H9 (cell line): ENCODE measurements around the gene CDADC1. TPM values are rescaled to one million over a fixed set of nuclear protein-coding genes. Genes with fewer than 3 reads are reported as not detected.

ENCODE experiments used
- DNase-seq: peaks from one replicate; pipeline ENCODE4 v3.0.0-alpha.2; 2017
- H2AFZ ChIP-seq: one replicate; pipeline ENCODE4 v1.6.1; 2013; ENCODE audit warnings: mild to moderate bottlenecking, low read length, control low read depth, moderate library complexity
- H2AK5ac ChIP-seq: 2 replicates; pipeline ENCODE4 v1.6.1; 2013; ENCODE audit warnings: low read length, control low read depth, mixed read lengths; ENCODE audit not compliant: insufficient read length
- H2BK120ac ChIP-seq: one replicate; pipeline ENCODE4 v1.6.1; 2013; ENCODE audit warnings: low read depth, mild to moderate bottlenecking, low read length, control low read depth, inconsistent platforms; ENCODE audit not compliant: poor library complexity, severe bottlenecking
- H2BK12ac ChIP-seq: 2 replicates; pipeline ENCODE4 v1.6.1; 2013; ENCODE audit warnings: low read length, control low read depth, mixed read lengths, low read depth; ENCODE audit not compliant: insufficient read length
- H2BK15ac ChIP-seq: 2 replicates; pipeline ENCODE4 v1.6.1; 2013; ENCODE audit warnings: low read depth, low read length, control low read depth
- H2BK20ac ChIP-seq: one replicate; pipeline ENCODE4 v1.6.1; 2013; ENCODE audit warnings: low read depth, mild to moderate bottlenecking, low read length, control low read depth, inconsistent platforms; ENCODE audit not compliant: poor library complexity, severe bottlenecking
- H2BK5ac ChIP-seq: 2 replicates; pipeline ENCODE4 v1.6.1; 2013; ENCODE audit warnings: low read length, control low read depth, mixed read lengths; ENCODE audit not compliant: insufficient read length
- H3K14ac ChIP-seq: 2 replicates; pipeline ENCODE4 v1.6.1; 2013; ENCODE audit warnings: low read length, control low read depth; ENCODE audit not compliant: insufficient read depth
- H3K18ac ChIP-seq: 2 replicates; pipeline ENCODE4 v1.6.1; 2013; ENCODE audit warnings: low read depth, mild to moderate bottlenecking, mixed read lengths, low read length, control low read depth; ENCODE audit not compliant: insufficient read length
- H3K23ac ChIP-seq: 2 replicates; pipeline ENCODE4 v1.6.1; 2013; ENCODE audit warnings: low read length, control low read depth, mixed read lengths, low read depth; ENCODE audit not compliant: insufficient read length
- H3K23me2 ChIP-seq: 2 replicates; pipeline ENCODE4 v1.6.1; 2013; ENCODE audit warnings: low read depth, mild to moderate bottlenecking, mixed read lengths, low read length, control low read depth; ENCODE audit not compliant: insufficient read length, poor library complexity, severe bottlenecking
- H3K27ac ChIP-seq: 2 replicates; pipeline ENCODE4 v1.5.1; 2013; ENCODE audit warnings: low read length, control low read depth, mixed read lengths, low read depth; ENCODE audit not compliant: insufficient read length
- H3K27me3 ChIP-seq: 2 replicates; pipeline ENCODE4 v1.6.1; 2013; ENCODE audit warnings: low read length, control low read depth, inconsistent platforms; ENCODE audit not compliant: insufficient read depth
- H3K4ac ChIP-seq: 2 replicates; pipeline ENCODE4 v1.6.1; 2013; ENCODE audit warnings: low read depth, mild to moderate bottlenecking, control low read depth, inconsistent platforms, low read length, moderate library complexity
- H3K4me1 ChIP-seq: 2 replicates; pipeline ENCODE4 v1.6.1; 2013; ENCODE audit warnings: low read length, control low read depth, inconsistent platforms; ENCODE audit not compliant: insufficient read depth
- H3K4me2 ChIP-seq: 2 replicates; pipeline ENCODE4 v1.6.1; 2013; ENCODE audit warnings: low read length, control low read depth, mixed read lengths; ENCODE audit not compliant: insufficient read length, insufficient read depth
- H3K56ac ChIP-seq: 2 replicates; pipeline ENCODE4 v1.6.1; 2013; ENCODE audit warnings: low read depth, mild to moderate bottlenecking, mixed read lengths, low read length, control low read depth; ENCODE audit not compliant: insufficient read length
- H3K79me1 ChIP-seq: 2 replicates; pipeline ENCODE4 v1.6.1; 2013; ENCODE audit warnings: low read depth, mild to moderate bottlenecking, moderate library complexity, low read length, control low read depth, inconsistent platforms; ENCODE audit not compliant: insufficient read depth, poor library complexity, severe bottlenecking
- H3K79me2 ChIP-seq: 2 replicates; pipeline ENCODE4 v1.6.1; 2013; ENCODE audit warnings: low read length, control low read depth, inconsistent platforms; ENCODE audit not compliant: insufficient read depth
- H3K9ac ChIP-seq: 2 replicates; pipeline ENCODE4 v1.6.1; 2013; ENCODE audit warnings: low read length, control low read depth, mixed read lengths; ENCODE audit not compliant: insufficient read length; ENCODE audit errors: extremely low read depth
- H3K9me3 ChIP-seq: one replicate; pipeline ENCODE4 v1.6.1; 2013; ENCODE audit warnings: low read depth, low read length, inconsistent platforms; ENCODE audit not compliant: control insufficient read depth
- H3T11ph ChIP-seq: one replicate; pipeline ENCODE4 v1.6.1; 2013; ENCODE audit warnings: mild to moderate bottlenecking, low read length, control low read depth, inconsistent platforms
- H4K20me1 ChIP-seq: one replicate; pipeline ENCODE4 v1.6.1; 2013; ENCODE audit not compliant: control insufficient read depth, insufficient read length, insufficient read depth
- H4K5ac ChIP-seq: 2 replicates; pipeline ENCODE4 v1.6.1; 2013; ENCODE audit warnings: low read depth, mild to moderate bottlenecking, mixed read lengths, low read length, control low read depth; ENCODE audit not compliant: insufficient read length
- H4K8ac ChIP-seq: replicated peaks from 2 replicates; pipeline ENCODE4 v1.6.1; 2013; ENCODE audit warnings: low read length, control low read depth, mixed read lengths, low read depth; ENCODE audit not compliant: insufficient read length
- H4K91ac ChIP-seq: 2 replicates; pipeline ENCODE4 v1.6.1; 2013; ENCODE audit warnings: low read depth, mild to moderate bottlenecking, moderate library complexity, mixed read lengths, low read length, control low read depth; ENCODE audit not compliant: insufficient read length
- H3K27ac Mint-ChIP-seq, 3 experiments: 2 replicates in 2 of 3; 3 replicates in 1 of 3; pipeline ENCODE4 v1.8.0; 2020 to 2021; ENCODE audit warnings: mixed read lengths in 3 of 3, mild to moderate bottlenecking in 1 of 3, moderate library complexity in 1 of 3
- H3K27me3 Mint-ChIP-seq: 2 replicates; pipeline ENCODE4 v1.8.0; 2021; ENCODE audit warnings: low read depth, mild to moderate bottlenecking, moderate library complexity, mixed read lengths
- H3K36me3 Mint-ChIP-seq, 3 experiments: 2 replicates in 2 of 3; 3 replicates in 1 of 3; pipeline ENCODE4 v1.8.0; 2020 to 2021; ENCODE audit warnings: low read depth in 3 of 3, mixed read lengths in 3 of 3; ENCODE audit not compliant: insufficient read depth in 1 of 3
- H3K4me1 Mint-ChIP-seq, 2 experiments: 2 replicates each; pipeline ENCODE4 v1.8.0; 2020; ENCODE audit warnings: mixed read lengths in 2 of 2
- H3K4me3 Mint-ChIP-seq, 2 experiments: 2 replicates in 1 of 2; 3 replicates in 1 of 2; pipeline ENCODE4 v1.8.0; 2020 to 2021; ENCODE audit warnings: mild to moderate bottlenecking in 2 of 2, mixed read lengths in 2 of 2, moderate library complexity in 1 of 2
- H3K9me3 Mint-ChIP-seq, 2 experiments: 2 replicates in 1 of 2; 3 replicates in 1 of 2; pipeline ENCODE4 v1.8.0; 2020; ENCODE audit warnings: mild to moderate bottlenecking in 2 of 2, mixed read lengths in 2 of 2, moderate library complexity in 1 of 2
- WGBS: extraction: QIAGEN DNeasy Blood & Tissue Kit; methylation state at CpG from one replicate; pipeline ENCODE4 v1.1.7; 2013; ENCODE audit warnings: missing lambda C conversion rate, low lambda C conversion rate, mixed read lengths; ENCODE audit not compliant: insufficient read length; ENCODE audit errors: extremely low coverage; 5-methylcytosine and 5-hydroxymethylcytosine counted together
- total RNA-seq: library from RNA; stranded (reverse); gene quantifications from 2 replicates; pipeline ENCODE4 v1.2.1, GENCODE V29; 2021
- TF ChIP-seq, protein P1 (sequence below): fragments of 200-600 bp; sonication (generic); conservative IDR thresholded peaks from 3 replicates; pipeline ENCODE4 v1.8.0; 2021; ENCODE audit warnings: antibody characterized with exemption, mild to moderate bottlenecking

CDADC1 gene
- total RNA-seq, 1 experiment from 2014 or later: 4.9 TPM

DNA sequence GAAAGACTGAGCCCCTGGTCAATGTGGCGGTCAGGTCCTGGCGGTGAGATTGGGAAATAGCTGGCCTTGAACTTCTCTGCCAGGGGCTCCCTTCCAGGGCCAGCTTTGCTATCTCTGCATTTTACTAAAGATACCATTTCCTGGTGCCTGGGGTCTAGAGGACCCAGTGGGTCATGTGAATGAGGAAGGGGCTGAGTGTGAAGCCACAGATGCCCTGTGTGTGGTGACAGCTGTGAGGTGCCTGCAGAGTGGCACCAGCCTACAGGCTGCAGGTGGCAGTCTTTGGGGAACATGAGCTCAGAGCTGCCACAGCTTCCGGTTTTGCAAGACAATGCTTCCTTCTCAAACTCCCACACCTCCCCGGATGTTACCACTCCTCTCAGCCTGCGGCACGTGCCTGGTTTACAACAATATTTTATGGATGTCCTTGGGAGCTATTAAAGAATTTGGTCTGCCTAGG is 32.8 kb upstream of the CDADC1 start:
- no peak overlapping the region for H3K4ac ChIP-seq
- Mint-ChIP-seq H3K27me3 (peaks cover 48% of the 10 kb centered on the region), H3K36me3 (peaks cover 4 to 22% (median 8%) of the 10 kb centered on the region in 3 experiments; a peak in 6 of 7 replicates), H3K4me1 (peaks cover 27 to 35% of the 10 kb centered on the region in 2 experiments), H3K9me3 (peaks cover 0 to 5% of the 10 kb centered on the region in 2 experiments; a peak in 2 of 5 replicates), H3K27ac (peak overlapping the region in 2 of 3 experiments; percentile 12 to 72; a peak in 3 of 7 replicates), H3K4me3 (no peak overlapping the region)
- H4K91ac ChIP-seq: no peak overlapping the region
- peak; percentile 76 for DNase-seq
- H4K5ac ChIP-seq: no peak overlapping the region
- no peak overlapping the region for H2BK20ac ChIP-seq
- H2BK5ac ChIP-seq: no peak overlapping the region
- H3K23ac ChIP-seq: no peak overlapping the region
- H2AFZ ChIP-seq: no peak overlapping the region
- H2BK15ac ChIP-seq: no peak overlapping the region
- no CpG with 5 or more reads among the region's 6 CpGs for WGBS
- no peak overlapping the region for H2AK5ac ChIP-seq
- H3K27me3 ChIP-seq: peaks cover 27% of the 10 kb centered on the region; the same call in 1 of the 2 replicates
- H3K56ac ChIP-seq: no peak overlapping the region
- H2BK12ac ChIP-seq: no peak overlapping the region
- no peak overlapping the region for H2BK120ac ChIP-seq
- no peak overlapping the region for H3T11ph ChIP-seq
- H3K18ac ChIP-seq: no peak overlapping the region
- H3K9me3 ChIP-seq: no peaks in the 10 kb centered on the region
- no peak overlapping the region for H4K8ac ChIP-seq
- no peak overlapping the region for H3K27ac ChIP-seq
- no peak overlapping the region for H3K9ac ChIP-seq
- H3K79me2 ChIP-seq: no peaks in the 10 kb centered on the region
- TF ChIP-seq, protein P1, sequence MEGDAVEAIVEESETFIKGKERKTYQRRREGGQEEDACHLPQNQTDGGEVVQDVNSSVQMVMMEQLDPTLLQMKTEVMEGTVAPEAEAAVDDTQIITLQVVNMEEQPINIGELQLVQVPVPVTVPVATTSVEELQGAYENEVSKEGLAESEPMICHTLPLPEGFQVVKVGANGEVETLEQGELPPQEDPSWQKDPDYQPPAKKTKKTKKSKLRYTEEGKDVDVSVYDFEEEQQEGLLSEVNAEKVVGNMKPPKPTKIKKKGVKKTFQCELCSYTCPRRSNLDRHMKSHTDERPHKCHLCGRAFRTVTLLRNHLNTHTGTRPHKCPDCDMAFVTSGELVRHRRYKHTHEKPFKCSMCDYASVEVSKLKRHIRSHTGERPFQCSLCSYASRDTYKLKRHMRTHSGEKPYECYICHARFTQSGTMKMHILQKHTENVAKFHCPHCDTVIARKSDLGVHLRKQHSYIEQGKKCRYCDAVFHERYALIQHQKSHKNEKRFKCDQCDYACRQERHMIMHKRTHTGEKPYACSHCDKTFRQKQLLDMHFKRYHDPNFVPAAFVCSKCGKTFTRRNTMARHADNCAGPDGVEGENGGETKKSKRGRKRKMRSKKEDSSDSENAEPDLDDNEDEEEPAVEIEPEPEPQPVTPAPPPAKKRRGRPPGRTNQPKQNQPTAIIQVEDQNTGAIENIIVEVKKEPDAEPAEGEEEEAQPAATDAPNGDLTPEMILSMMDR: peak; percentile 43; the same call in 2 of the 3 replicates
- peaks cover 8% of the 10 kb centered on the region for H3K23me2 ChIP-seq
- H4K20me1 ChIP-seq: no peaks in the 10 kb centered on the region
- no peak overlapping the region for H3K4me2 ChIP-seq
- H3K14ac ChIP-seq: no peak overlapping the region
- H3K79me1 ChIP-seq: no peaks in the 10 kb centered on the region
- H3K4me1 ChIP-seq: no peaks in the 10 kb centered on the region; the same call in 1 of the 2 replicates
